NCI-H146 treated with DMSO at 0.1 percent for 48 hours (cell line): Measurements from ENCODE around the gene COMMD2.
A peak's percentile ranks its signal among the peaks of the same experiment; 100 is the strongest.

Experiments
- DNase-seq: peaks from one replicate; lab custom pipeline; 2025; ENCODE audit not compliant: unreplicated experiment; lab: John Stamatoyannopoulos, UW

Gene COMMD2

DNA sequence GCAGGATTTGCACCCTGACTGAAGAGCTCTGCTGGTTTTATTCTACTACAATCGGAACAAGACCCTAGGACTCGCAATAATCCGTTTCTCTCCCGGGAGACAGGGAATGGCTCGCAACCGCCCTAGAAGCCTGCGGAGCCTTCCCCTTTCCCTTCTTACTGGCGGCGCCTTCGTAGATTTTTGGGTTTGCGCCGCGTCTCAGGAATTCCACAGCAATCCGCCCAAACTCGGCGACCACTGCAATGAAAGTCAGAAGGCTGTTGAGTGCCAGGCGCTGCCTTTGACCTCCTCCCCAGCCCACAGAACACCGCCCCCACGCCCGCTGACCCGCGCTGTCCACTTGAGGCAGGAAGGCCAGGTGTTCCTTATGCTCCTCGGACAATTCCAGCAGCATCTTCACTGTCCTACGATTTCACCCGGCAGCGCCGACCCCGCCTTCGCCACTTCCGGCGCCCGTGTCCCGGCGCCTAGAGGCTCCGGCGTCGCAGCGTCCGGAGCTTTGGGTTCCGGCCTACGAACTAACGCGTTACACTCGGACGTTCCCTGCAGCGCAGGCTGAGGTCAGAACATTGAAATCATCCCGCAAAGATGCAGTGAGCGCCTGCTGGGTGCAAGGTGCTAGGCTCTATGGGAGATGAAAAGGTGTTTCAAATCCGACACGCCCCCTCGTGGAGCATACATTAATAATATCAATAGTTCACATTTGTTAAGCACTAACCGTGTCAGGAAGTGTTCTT is at the start of gene COMMD2:
COMMD2 (minus strand) TSS at position 439 of the 737 bp plus-strand sequence; CDS start at position 394, 45 bp downstream.
- DNase-seq, result peak; percentile 94

DNA sequence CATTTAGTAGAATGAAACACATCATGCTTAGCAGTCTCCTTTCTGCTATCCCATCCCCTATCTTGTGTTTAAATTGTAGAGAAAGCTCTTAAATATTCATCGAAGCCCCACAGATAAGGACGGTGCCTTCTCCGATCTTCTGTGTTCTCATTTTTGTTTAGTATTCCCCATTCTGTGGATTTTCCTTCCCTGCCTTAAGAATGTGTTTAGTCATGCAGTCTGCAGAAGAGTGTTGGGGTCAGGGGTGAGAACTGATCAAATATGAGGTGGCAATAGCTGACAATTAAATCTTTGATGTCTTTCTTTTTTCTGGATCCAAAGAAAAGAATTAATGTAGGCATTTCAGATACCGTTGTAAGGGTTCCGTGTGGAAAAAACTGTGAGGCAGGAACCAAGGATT is 49.4 kb upstream of the COMMD2 start:
- DNase-seq, result no peak

DNA sequence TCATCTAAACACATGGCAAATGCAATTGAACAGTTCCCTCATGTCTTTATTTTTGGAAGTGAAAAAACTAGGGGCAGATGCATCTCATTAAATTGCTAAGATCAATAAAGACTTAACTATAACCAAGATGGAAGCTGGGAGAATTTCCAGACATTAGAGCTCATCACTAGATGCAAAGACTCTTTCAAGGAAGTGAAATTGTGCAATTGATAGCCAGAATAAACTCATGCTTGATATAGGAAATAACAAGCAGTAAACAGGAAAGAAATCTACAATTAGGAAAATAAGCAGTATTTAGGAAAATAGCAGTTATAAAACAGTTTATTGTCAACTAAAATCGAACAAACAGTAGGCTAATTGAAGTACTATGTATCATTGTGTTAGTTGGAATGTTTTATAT is 48.9 kb upstream of the COMMD2 start:
- no peak for DNase-seq

DNA sequence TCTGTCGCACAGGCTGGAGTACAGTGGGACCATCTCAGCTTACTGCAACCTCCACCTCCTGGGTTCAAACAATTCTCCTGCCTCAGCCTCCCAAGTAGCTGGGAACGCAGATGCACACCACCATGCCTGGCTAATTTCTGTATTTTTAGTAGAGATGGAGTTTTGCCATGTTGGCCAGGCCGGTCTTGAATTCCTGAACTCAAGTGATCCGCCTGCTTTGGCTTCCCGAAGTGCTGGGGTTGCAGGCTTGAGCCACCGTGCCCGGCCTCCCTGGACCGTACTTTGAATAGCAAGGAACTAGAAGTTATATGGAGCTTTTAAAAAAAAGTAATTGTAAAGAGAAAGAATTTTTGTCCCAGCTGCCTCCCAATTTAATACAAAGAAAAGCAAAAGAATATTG is 48.4 kb upstream of the COMMD2 start:
- no peak for DNase-seq

DNA sequence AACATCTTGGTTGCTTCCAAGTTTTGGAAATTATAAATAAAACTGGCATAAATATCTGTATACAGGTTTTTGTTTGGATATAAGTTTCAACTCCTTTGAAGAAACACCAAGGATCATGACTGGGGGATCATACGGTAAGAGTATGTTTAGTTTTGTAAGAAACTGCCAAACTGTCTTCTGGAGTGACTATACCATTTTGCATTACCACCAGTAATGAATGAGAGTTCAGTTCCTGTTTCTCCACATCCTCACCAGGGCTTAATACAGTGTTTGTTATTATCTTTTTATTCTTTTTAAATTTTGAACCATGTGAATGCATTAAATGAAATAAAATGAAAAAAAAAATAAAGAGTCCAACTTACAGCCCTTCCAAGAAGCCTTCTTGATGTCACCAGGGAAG is 43.7 kb upstream of the COMMD2 start:
- DNase-seq, result no peak

DNA sequence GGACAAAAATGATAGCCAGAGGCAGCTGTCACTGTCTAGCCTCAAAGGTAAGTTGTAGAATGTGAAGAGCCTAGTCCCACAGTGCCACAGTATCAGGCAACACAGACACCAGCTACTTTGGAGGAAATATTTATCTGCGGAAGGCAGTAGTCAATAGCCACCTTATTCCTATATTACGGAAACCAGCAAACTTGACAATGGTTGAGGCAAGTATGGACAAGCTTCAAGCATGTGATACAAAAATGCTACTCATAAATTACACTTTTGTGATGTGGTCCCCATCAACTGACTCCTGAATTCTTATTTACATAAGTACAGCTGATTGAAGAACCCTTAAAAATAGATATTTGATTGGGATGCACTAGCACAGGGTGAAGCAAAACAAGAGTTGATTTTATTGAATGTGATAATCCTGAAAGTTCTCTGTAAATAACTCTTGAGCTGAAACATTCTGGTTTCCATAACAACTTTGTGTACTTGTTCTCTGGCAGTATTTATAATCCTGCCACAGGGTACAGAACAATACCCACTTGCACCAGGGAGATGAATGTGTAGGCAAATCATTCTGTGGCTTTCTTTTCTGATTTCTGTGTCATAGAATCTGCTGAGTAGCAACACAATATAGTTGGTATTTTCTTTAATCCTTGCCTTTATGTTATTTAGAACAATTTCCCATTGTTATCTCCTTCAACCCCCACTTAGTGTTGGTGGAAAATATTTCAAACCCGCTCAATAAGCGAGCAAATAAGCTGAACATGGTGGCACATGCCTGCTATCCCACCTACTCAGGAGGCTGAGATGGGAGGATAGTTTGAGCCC is 40.4 kb upstream of the COMMD2 start, which contains the start of gene ANKUB1:
ANKUB1 (minus strand) TSS at position 103 of the 819 bp plus-strand sequence. CDS start 188 bp downstream, outside the sequence.
- DNase-seq, result no peak

DNA sequence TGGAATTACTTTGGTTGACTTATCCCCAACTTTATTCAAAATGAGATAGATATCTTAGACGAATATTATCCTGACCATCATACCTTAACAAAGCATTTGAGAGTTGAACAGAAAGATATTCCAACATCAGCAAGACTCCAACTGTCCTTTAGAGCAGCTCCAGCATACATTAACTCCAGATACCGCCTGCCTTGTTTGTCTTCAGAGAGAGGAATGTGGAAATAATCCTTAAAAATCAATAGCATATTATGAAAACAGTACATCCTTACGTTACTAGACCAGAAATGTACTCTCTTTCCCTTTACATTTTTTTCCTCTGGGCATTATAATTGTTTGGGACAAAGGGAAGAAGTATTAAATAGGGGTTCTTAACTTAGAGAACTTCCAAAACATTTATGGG is 38.4 kb upstream of the COMMD2 start:
- DNase-seq, result no peak

DNA sequence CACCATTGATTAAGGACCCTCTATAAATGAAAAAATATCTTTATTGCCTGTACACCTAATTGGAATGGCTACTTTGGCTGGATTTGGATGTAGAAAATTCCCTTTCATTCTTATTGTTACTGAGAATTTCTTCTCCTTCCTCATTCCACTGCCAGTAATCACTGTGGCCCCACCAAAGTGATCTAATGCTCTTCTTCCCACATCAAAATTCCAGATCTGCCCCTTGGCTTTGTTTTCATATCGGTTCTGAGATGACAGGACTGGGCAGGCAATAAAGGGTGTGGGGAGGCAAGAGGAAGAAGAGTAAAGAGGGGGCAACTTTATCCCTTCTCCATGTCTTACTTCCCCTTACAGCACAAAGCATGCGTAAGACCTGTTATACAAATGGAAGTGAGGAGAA is 38.0 kb upstream of the COMMD2 start:
- no peak for DNase-seq

DNA sequence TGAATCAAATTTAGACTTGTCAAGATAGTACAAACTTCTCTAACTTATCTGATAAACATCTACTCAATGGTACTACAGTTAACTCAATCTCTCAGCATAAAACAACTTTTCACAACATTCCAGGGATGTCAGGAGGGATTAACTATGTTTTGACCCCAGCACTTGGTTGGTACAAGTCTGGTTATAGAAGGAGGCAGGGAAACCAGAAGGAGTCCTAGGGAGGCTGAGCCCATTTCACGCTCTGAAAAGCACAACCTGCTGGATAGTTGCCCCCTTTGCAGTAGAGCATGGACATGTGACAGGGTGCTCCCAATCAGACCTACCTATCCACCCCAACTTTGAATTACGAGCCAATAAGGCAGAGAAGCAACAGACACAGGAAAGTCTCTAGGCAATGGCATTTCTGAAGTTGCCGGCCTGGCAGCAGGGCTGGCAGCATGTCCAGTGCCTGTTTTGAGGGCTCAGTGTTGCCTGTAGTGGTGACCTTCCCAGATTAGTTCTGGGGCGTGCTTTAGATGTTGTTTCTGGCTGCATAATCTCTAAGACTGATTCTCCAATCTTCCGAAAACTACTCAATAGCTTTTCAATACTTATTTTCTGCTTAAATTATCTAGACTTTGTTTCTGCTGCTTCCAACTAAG is 31.9 kb upstream of the COMMD2 start:
- DNase-seq, result no peak

DNA sequence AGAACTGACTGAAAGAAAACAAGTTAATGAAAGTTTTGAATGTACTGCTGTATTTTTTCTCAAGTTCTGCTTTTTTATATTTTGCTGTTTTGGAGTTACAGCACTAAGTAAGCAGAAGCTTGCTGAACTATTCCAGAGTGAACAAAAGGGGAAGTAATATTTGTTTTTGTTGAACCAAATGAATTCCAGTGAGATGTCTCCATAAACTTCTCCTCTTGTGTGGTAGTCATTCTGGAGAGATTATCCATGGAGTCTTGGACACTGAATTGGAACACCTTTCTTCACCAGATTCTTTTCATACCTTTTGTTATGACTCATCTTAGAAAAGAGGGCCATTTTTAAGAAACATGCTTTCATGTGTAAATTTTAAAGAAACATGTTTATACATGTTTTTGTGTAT is 31.3 kb upstream of the COMMD2 start:
- DNase-seq, result no peak

DNA sequence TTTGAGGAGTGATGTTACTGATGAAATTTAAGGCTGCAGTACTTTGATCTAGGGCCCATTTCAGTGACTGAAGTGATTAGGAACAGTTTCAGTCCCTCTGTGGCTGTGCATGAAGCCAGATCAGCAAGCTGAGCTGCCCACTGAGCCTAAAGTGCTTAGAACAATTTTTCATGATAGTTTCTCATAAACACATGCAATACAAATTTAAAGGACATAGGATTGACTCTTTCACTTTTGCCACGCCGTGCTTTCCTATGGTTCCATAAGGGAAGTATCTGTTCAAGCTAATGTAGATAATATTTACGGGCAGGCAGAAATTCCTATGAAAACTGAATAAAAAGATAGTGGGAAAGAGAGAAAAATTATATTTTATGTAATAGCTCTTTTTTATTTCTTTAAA is 29.5 kb upstream of the COMMD2 start:
- DNase-seq, result no peak

DNA sequence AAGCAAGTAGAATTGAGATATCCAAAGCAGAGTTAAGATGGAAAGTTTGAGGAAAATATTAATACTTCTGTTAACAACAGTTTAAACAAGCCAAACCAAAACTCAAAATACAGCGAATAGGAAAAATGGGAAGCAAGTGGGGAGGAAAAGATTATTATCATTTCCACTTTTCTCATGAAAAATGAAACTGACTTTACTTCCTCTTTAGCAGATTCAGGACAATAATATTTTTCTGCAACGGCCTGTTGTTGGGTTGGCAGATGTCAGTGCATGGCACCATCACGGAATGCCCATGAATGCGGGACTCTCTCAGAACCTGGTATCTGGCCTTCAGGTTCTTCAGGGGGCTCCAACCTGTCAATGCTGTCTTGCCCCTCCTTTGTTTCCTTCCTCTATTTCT is 28.9 kb upstream of the COMMD2 start:
- no peak for DNase-seq

DNA sequence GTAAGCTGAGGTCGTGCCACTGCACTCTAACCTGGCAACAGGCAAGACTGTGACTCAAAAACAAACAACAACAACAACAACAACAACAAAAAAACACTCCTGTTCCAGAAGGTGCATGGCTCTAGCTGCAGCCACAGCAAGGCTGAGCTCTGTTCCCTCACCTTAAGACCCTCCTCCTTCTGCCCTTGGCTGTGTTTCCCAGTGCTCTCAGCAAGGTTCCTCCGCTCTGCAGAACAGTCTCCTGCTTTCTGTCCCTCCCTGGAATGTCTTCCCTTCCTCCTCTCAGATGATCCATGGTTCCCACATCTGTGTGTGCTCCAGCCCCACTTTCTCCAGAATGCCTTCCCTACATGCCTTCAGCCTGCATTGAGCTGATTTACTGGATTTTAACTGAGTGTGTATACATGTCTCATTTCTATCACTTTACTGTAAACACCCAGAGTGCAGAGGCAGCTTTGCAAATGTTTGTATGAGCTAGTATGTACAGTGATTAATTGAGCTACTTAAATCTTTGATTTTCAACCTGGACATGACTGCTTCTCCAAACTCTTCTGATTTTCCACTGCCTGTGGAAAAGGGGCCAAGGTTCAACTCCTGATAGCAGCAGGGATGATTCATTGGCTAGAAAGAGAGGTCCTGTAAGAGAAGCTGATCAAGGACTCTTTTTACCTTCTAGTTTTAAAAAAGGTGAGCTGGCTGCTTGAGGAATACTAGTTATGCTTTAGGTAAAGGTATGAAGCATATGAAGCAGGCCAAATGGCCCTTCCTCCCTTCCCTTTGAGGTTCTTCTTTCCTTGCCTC is 25.3 kb upstream of the COMMD2 start:
- DNase-seq, result no peak

DNA sequence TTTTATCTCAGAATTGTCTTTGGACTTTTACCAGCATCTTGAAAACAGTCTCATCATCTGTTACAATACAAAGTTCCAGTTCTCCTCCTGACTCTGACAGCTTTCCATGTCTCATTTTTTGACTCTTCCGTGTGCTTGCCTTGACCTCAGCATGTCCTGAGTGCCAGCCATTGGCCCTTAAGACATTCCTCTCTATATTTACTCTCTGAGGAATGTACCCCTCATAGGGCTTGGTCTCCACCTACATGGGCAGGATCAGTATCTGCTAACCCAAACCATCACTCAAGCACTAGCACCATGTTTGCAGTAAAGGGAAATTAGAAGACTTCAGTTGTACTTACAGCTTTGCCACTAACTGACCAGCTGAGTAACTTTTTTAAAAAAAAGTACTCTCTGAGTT is 23.9 kb upstream of the COMMD2 start:
- no peak for DNase-seq

DNA sequence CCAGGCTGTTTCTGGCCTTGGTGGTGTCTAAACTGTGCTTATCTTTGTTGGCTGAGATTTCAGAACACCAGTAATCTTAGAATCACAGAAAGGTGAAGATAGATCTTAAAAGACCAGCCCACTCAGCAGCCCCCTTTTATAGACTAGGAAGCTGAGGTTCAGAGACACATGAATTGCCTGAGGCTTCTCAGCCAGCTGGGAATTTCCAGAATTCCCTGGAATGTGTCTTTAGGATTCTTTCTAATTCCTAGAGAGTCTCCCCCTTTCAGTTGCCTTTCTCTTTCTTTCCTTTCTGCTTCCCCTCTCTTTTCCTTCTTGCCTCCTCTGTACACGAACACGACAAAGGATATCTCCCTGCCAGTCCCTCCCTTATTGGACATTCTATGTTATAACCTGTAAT is 20.6 kb upstream of the COMMD2 start:
- DNase-seq, result no peak

DNA sequence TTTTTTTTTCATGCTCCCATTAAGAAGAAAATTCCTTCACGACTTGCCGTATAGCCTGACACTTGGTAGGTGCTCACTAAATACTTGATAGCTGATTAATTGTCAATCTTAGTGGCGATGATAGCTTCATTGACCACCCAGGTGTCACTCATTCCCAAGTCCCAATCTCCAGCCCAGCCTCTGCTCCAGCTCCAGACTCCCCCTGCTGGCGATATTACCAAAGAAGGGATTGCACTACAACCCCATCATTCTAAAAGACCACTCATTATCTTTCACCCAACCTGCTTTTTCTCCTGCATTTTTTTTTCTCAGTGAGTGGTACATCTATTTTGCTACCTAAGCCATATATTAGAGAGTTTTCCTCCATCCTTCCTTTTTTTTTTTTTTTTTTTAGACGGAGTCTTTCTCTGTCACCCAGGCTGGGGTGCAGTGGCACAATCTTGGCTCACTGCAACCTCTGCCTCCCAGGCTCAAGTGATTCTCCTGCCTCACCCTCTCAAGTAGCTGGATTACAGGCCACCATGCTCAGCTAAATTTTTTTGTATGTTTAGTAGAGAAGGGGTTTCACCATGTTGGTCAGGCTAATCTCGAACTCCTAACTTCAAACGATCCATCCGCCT is 19.5 kb upstream of the COMMD2 start:
- peak; percentile 28 for DNase-seq

DNA sequence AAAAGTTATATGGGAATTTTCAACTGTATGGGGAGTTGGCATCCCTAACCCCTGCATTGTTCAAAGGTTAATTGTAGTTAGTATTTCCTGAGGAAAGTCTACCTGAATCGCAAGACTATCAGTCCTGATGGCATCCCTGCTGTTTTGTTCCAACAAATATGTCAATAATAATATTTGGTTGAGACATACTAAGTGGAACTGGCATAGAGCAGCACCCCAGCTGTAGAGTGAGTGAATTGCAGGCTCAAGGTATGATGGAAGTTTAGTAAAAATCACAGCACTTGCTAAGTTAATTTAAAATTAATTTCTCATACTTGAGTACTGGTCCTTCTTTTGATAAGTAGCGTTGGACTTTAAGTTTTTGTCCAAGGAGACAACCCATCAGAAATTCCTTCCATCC is 18.0 kb upstream of the COMMD2 start:
- no peak for DNase-seq

DNA sequence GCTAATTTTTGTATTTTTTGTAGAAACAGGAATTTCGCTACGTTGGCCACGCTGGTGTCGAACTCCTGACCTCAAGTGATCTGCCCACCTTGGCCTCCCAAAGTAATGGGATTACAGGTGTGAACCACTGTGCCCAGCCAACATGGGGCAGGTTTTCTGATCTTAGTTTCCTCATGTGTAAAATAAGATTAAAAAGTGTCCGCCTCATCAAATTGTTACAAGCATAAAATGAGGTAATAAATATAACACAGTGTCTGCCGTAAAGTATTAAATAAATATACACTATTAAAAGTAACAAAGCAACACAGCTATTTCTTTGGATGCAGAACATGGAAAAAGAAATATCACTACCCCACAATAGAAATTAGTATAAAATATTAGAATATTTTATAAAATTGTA is 16.4 kb upstream of the COMMD2 start:
- DNase-seq, result no peak

DNA sequence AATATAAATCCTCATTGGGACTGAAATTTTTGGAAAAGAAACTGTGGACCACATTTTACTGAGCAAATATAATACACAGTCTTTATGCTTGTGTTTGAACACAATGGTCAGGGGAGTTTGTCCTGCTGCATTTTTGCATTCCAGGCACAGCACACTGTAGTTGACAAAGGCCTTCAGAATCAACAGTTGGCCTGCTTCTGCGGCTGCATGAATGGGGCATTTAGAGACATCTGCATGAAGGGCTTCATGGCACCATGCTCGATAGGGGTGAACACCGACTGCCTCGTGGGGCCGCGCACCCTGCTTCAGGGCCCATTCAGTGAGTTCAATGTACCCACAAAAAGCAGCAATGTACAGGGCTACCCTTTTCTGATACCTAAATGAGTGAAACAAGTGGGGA is 15.4 kb upstream of the COMMD2 start:
- DNase-seq, result no peak

DNA sequence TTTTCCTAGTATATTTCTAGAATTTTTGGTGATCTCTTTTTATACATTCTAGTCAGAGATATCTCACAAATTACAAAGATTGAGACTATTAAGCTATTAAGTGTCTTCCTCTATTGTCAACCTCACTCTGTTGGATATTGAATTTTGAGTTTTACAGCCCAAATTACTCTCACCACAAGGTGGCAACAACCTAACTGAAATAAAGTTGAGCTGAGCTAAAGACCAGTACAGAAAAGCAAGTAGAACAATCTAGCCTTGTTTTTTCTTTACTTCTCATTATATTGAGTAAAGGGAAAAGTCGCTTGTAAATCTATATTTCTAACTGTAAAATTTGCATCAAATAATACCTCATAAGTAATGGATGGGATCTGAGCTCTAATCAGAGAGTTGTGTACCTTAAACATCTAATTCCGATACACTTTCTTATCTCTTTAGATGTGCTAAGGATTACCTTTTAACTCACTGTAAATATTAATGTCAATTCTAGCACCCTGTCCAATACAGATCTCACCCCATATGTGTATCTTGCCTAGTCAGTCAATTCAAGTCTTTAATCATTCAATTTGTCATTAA is 13.6 kb upstream of the COMMD2 start:
- DNase-seq, result peak; percentile 63
